Measurements from ENCODE around the gene EFHC1. TPM values are rescaled to one million over a fixed set of nuclear protein-coding genes. Genes with fewer than 3 reads are reported as not detected.

Gene EFHC1
- total and polyA plus RNA-seq, 2 of the 13 experiments (the other 11 are each of a cell fraction or from before 2014, with no cell fraction given), result 23.4 to 29.5 TPM

DNA sequence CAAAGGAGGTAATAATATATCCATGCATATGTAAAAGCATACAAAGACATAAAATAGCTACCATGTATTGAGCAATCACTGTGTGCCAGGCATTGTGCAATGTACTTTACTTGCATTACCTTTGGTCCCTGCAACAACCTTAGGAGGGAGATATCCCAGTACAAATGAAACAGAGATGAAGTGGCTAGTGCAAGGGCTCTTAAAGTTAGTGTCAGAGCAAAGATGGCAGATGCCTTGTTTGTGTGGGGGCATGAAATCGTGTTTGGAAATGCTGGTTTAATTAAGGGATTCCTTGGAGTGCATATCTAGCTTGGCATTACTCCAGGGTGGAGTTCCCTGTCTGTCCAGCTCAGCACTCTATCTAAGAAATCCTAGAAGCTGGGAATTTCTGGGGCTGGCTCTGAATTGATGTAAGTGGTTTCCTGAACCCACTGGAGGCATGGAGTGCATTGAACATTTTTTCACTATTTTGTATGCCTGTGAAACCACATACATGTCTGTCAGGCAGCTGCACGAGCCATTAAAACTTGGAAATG is 48.4 kb upstream of the EFHC1 start (continued):
- TF ChIP-seq, protein P1, sequence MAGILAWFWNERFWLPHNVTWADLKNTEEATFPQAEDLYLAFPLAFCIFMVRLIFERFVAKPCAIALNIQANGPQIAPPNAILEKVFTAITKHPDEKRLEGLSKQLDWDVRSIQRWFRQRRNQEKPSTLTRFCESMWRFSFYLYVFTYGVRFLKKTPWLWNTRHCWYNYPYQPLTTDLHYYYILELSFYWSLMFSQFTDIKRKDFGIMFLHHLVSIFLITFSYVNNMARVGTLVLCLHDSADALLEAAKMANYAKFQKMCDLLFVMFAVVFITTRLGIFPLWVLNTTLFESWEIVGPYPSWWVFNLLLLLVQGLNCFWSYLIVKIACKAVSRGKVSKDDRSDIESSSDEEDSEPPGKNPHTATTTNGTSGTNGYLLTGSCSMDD (CRISPR knock-in tag; IDR thresholded peaks at IDR 0.05), result no peak
- TF ChIP-seq MED8 (CRISPR knock-in tag; IDR thresholded peaks at IDR 0.05; ENCODE audit: insufficient replicate concordance) (no peak), ZNF552 (CRISPR knock-in tag; IDR thresholded peaks at IDR 0.05; ENCODE audit: borderline replicate concordance) (no peak), ZKSCAN1 (IDR thresholded peaks at IDR 0.05; ENCODE audit: low read length) (no peak), SIX1 (CRISPR knock-in tag; IDR thresholded peaks at IDR 0.05; ENCODE audit: borderline replicate concordance) (peak; percentile 61; the same call in 1 of the 2 replicates), SOX5 (CRISPR knock-in tag; IDR thresholded peaks at IDR 0.05; ENCODE audit: borderline replicate concordance) (peak; percentile 79), AKAP8 (CRISPR knock-in tag; IDR thresholded peaks at IDR 0.05) (no peak), AGO1 (IDR thresholded peaks at IDR 0.05; ENCODE audit: low read depth, low read length, poor library complexity, severe bottlenecking) (no peak), ZNF335 (CRISPR knock-in tag; IDR thresholded peaks at IDR 0.05) (no peak), RBFOX2 (IDR thresholded peaks at IDR 0.05; ENCODE audit: low read depth, low read length) (peak; percentile 44; the same call in 1 of the 2 replicates), GATAD2A (CRISPR knock-in tag; IDR thresholded peaks at IDR 0.05) (peak; percentile 99), ZSCAN21 (CRISPR knock-in tag; IDR thresholded peaks at IDR 0.05; ENCODE audit: borderline replicate concordance) (peak; percentile 89), ZNF589 (CRISPR knock-in tag; conservative IDR thresholded peaks at IDR 0.05) (no peak), MTF2 (CRISPR knock-in tag; IDR thresholded peaks at IDR 0.05; ENCODE audit: borderline replicate concordance) (no peak), MAFG (CRISPR knock-in tag; IDR thresholded peaks at IDR 0.05) (no peak), ZKSCAN8 (CRISPR knock-in tag; IDR thresholded peaks at IDR 0.05; ENCODE audit: borderline replicate concordance) (peak; percentile 84; the same call in 1 of the 2 replicates), ZNF567 (CRISPR knock-in tag; IDR thresholded peaks at IDR 0.05; ENCODE audit: borderline replicate concordance) (no peak)
- TF ChIP-seq, protein P2, sequence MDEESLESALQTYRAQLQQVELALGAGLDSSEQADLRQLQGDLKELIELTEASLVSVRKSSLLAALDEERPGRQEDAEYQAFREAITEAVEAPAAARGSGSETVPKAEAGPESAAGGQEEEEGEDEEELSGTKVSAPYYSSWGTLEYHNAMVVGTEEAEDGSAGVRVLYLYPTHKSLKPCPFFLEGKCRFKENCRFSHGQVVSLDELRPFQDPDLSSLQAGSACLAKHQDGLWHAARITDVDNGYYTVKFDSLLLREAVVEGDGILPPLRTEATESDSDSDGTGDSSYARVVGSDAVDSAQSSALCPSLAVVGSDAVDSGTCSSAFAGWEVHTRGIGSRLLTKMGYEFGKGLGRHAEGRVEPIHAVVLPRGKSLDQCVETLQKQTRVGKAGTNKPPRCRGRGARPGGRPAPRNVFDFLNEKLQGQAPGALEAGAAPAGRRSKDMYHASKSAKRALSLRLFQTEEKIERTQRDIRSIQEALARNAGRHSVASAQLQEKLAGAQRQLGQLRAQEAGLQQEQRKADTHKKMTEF (CRISPR knock-in tag; IDR thresholded peaks at IDR 0.05), result peak; percentile 60
- TF ChIP-seq, protein P3, sequence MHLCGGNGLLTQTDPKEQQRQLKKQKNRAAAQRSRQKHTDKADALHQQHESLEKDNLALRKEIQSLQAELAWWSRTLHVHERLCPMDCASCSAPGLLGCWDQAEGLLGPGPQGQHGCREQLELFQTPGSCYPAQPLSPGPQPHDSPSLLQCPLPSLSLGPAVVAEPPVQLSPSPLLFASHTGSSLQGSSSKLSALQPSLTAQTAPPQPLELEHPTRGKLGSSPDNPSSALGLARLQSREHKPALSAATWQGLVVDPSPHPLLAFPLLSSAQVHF (CRISPR knock-in tag; IDR thresholded peaks at IDR 0.05), result no peak
- TF ChIP-seq, protein P4, sequence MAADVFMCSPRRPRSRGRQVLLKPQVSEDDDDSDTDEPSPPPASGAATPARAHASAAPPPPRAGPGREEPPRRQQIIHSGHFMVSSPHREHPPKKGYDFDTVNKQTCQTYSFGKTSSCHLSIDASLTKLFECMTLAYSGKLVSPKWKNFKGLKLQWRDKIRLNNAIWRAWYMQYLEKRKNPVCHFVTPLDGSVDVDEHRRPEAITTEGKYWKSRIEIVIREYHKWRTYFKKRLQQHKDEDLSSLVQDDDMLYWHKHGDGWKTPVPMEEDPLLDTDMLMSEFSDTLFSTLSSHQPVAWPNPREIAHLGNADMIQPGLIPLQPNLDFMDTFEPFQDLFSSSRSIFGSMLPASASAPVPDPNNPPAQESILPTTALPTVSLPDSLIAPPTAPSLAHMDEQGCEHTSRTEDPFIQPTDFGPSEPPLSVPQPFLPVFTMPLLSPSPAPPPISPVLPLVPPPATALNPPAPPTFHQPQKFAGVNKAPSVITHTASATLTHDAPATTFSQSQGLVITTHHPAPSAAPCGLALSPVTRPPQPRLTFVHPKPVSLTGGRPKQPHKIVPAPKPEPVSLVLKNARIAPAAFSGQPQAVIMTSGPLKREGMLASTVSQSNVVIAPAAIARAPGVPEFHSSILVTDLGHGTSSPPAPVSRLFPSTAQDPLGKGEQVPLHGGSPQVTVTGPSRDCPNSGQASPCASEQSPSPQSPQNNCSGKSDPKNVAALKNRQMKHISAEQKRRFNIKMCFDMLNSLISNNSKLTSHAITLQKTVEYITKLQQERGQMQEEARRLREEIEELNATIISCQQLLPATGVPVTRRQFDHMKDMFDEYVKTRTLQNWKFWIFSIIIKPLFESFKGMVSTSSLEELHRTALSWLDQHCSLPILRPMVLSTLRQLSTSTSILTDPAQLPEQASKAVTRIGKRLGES (CRISPR knock-in tag; IDR thresholded peaks at IDR 0.05; ENCODE audit: borderline replicate concordance), result no peak
- TF ChIP-seq, protein P5, sequence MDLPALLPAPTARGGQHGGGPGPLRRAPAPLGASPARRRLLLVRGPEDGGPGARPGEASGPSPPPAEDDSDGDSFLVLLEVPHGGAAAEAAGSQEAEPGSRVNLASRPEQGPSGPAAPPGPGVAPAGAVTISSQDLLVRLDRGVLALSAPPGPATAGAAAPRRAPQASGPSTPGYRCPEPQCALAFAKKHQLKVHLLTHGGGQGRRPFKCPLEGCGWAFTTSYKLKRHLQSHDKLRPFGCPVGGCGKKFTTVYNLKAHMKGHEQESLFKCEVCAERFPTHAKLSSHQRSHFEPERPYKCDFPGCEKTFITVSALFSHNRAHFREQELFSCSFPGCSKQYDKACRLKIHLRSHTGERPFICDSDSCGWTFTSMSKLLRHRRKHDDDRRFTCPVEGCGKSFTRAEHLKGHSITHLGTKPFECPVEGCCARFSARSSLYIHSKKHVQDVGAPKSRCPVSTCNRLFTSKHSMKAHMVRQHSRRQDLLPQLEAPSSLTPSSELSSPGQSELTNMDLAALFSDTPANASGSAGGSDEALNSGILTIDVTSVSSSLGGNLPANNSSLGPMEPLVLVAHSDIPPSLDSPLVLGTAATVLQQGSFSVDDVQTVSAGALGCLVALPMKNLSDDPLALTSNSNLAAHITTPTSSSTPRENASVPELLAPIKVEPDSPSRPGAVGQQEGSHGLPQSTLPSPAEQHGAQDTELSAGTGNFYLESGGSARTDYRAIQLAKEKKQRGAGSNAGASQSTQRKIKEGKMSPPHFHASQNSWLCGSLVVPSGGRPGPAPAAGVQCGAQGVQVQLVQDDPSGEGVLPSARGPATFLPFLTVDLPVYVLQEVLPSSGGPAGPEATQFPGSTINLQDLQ (CRISPR knock-in tag; IDR thresholded peaks at IDR 0.05), result no peak
- TF ChIP-seq, protein P6, sequence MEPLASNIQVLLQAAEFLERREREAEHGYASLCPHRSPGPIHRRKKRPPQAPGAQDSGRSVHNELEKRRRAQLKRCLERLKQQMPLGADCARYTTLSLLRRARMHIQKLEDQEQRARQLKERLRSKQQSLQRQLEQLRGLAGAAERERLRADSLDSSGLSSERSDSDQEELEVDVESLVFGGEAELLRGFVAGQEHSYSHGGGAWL (CRISPR knock-in tag; IDR thresholded peaks at IDR 0.05), result no peak
